DMS153 (cell line): ENCODE data around the gene GPER1.
"Not testable (repeated sequence)": the region's sequence is repeated elsewhere in the genome, so short reads cannot be mapped to it uniquely, and the experiment has no call there.

ENCODE experiments used
- DNase-seq: peaks from one replicate; lab custom pipeline; 2025; lab: John Stamatoyannopoulos, UW

GPER1 gene

DNA sequence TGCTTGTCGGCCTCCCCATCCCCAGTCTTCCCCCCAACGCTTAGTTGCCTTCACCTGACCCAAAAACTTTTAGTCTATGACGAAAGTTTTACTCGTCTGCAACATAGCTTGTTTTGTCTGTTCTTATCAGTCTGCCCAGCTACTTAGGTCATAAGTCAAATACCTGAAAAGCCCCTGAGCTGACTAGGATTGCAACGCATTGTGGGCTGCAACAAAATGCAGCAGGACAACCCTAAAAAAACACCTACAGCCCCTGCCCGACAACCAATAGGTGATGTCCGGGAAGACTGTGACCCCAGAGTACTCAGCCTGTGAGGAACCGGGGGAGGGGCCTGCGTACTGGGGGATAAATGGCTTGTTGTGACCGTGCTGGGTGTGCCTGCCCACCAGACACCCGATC, 19.3 kb upstream of the GPER1 start:
- no peak for DNase-seq

DNA sequence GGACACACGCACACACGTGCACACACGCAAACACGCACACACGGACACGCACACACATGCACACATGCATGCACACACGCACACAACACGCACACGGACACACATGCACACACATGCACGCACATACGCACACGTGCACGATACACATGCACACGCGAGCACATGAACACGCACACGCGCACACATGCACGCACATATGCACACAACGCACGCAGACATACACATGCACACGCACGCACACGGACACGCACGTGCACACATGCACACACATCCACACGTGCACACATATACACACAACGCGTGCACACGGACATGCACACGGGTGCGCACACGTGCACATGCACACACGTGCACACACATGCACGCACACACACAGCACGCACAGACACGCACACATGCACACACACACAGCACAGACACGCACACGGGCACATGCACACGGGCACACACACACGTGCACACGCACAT, 17.3 kb upstream of the GPER1 start:
- DNase-seq, result no peak

DNA sequence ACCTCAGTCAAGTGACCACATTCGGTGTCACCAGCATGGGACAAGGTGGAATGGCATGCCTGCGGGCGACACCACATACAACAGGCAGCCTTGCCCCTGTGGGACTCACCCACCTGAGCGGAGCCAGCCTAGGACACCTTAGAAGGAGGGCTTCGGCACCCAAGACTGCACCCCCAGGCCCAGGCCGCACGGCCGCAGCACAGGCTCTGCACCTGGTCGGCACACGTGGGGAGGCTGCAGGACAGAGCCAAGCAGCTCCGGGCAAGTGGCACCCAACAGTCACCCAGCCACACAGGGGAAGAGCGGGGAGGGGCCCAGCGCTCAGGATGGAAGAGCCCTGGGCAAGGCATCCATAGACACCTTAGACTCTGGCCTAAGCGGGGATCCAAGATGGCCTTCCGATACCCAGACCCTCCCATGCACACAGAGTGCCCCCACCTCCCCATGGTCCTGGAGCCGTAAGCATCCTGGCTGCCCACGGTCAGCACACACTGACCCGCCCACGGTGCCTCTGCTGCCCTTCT, 16.1 kb upstream of the GPER1 start:
- DNase-seq, result no peak

DNA sequence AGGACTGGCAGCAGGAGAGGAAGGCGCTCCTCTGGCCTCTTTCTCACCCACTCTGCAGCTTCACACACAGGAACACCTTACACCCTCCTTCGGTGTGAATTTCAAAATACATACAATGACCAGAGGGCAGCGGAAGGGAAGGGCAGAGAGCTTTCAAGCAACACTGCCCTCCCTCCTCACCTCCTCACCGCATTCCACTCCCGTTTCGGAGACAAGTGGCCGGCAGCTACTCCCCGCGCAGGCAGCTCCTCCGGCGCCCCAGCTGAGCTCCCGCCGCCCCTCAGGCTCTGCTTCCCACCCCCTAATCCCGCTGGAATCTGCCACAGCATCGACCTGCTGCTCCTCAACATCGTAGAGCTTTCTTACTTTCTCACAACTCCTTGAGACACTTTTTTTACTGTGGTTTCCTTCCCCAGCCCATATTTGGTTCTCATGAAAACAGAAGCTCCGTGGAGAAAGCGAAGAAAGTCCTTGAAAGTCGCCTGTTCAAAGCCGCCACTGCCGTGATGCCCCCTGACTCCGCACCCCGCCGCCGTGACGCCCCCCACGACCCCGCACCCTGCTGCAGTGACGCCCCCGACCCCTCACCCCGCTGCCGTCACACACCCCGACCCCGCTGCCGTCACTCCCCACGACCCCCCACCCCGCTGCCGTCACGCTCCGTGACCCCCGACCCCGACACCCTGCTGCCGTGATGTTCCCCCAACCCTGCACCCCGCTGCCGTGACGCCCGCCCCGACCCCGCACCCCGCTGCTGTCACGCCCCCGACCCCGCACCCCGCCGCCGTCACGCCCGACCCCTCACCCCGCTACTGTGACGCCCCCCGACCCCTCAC, 14.6 kb upstream of the GPER1 start:
- no peak for DNase-seq

DNA sequence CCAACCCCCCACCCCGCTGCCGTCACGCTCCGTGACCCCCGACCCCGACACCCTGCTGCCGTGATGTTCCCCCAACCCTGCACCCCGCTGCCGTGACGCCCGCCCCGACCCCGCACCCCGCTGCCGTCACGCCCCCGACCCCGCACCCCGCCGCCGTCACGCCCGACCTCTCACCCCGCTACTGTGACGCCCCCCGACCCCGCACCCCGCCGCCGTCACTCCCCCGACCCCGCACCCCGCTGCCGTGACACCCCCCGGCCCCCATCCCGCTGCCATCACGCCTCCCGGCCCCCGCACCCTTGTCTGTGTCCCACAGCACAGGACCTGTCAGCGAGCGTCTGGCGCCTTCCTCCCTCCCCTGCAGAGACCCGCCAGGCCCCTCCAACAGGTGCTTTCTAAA, 13.9 kb upstream of the GPER1 start:
- not testable (repeated sequence) for DNase-seq

DNA sequence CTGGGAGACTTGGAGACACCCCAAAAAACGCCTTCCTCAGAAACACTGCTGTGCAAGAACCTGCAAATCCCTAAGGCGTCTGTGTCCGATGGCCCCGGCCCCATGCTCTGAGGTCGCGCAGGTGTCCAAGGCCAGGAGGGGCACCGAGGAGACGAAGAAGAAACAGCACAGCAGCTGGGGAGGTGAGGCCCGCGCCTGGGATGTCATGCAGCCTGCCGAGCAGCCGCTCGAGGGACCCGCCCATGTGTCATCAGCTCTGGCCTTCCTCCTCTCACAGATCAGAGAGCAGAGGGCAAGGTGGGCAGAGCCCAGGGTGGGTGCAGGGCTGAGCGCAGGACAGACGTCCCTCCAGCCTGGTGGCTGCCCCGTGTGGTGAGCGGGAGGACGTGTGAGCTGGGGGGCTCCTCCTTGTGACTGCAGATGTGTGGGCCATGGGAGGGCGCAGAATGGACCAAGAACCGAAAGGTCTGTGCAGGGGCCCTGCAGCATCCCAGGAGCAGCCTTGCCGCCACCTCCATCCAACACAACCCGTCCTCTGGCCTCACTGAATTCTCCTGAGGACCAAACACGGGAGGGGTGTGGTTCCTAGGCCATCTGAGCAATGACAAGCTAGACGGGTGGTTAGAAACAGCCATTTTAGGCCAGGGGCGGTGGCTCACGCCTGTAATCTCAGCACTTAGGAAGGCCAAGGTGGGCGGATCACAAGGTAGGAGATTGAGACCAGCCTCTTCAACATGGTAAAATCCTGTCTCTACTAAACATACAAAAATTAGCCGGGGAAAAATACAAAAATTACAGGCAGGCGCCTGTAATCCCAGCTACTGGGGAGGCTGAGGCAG, 13.1 kb upstream of the GPER1 start:
- no peak for DNase-seq

DNA sequence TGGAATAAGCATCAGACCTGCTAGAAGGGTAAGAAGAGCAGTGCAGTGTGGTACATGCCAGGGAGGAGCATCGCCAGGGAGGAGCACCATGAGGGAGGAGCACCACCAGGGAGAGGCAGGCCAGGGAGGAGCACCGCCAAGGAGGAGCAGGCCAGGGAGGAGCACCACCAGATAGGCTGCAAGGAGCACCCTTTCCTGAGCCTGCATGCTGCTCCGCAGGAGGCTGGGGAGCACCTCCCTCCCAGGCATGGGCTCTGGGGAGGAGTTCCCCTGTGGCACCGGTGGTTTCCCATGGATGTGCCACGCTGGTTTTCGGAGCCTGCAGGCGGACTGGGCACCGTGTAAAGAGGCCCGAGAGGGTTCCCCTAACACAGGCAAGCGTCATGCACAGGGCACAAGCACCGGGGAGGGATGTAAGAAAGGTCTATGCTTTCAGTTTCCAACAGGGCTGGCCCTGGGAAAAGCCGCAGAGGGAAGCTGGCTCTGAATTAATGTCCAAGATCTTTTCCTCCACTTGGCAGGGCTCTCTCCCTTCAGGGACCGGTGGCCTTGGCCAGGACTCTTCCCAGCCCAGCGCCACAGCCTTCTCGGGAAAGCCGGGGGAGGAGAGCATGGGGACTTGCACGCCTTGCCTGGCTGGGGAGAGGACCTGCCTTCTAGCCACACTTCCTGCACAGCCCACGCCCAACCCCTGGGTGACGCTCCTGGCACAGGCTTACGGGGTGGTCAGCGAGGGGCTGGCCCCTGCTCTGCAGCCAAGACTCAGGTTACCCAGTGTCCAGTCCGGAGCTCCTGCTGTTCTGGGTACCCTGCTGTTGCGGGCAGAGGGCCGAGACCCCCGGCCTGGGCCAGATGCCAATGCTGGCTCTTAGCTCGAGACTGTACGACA, 11.5 kb upstream of the GPER1 start:
- DNase-seq, result no peak

DNA sequence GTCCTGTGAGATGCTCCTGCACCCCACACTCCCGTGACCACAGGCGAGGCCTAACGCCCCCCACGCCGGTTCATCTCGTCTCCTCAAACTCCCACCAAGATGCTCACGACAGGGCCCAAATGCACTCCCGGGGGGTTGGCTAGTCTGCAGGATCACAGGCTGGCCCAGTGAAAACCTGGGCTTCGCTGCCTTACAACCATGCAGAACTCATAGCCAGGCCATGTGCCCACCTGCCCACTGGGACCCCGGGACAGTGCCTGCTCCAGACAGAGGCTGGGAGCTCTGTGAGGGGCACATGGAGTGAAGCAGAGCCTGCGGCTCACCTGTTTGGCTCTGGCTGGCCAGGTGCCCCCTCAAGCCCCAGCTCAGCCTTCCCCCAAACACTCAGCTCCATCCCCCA, 9.4 kb upstream of the GPER1 start:
- DNase-seq, result no peak

DNA sequence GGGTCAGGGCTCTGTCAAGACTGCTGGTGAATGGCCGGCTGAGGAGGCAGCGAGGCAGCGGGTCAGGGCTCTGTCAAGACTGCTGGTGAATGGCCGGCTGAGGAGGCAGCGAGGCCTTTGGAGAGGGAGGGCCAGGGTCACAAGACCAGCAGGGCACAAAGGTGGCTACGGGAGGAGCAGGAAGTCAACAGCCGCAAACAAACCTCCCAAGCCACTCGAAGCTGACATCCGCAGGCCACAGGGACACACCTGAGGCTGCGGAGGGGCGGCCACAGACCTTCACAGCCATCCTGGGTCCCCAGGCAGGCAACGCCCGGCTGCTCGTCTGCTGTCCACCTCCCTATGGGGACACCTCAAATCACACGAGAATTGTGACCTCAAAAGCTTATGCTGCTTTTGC, 8.9 kb upstream of the GPER1 start:
- no peak for DNase-seq

DNA sequence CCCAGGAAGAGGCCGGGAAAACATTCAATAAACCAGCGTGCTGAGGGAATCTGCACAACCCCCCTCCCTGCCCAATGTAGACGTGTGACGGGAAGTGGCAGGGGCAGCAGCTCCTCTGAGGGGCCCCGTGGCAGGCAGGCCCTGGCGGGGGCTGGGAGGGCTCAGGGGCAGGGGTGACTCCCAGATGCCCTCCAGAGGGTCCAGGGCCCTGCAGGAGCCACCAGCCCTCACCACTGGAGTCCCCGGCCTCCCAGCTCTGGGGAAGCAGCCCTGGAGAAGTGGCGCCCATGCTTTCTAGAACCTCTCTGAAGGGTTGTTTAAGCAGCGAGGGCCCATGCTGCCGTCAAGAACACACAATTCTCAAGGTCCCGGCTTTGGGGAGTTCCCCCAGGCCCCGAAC, 8.4 kb upstream of the GPER1 start:
- DNase-seq, result no peak

DNA sequence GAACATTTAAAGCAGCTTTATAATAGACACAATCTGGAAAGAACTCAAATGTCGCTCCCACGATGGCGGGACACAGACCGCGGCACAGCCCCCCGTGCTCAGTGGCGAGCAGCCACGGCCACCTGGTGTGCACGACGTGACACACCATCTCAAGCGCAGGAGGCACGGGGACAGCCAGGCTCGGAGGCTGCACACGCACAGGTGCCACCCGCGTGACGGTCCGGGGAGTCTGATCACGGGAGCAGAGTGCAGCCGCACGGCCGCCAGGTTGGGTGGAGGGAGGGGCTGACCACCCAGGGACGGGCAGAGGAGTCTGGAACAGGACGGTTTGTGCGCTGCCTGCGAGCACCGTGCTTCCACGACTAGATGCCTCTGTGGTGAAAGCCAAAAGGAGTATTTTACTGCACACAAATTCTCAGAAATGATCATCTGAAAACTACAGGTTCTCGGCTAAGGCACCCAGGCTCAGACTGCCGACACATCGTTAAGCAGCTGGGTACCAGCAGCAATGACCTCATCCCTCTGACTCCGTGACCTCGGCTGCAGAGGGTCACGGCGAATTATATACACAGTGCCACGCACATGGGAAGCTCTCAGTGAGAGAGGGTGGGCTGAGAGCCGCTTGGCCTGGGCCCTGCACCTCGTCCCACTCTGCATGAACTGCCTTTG, 7.5 kb upstream of the GPER1 start:
- no peak for DNase-seq

DNA sequence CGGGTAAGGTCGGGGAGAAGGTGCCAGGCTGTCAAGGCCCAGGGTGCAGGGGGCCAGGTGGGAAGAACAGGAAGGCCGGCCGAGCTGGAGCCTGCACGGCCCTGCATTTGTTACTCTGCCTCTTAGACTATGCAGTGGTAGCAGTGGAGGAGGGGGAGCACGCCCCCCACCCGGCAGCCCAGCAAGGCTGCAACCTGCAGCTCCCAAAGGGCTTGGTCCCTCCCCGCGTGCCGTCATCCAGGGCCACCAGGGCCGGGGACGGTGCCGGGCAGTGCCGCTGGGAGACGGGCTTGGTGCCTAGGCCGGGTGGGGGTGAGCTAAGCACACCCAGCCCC, 7.0 kb upstream of the GPER1 start:
- DNase-seq, result no peak

DNA sequence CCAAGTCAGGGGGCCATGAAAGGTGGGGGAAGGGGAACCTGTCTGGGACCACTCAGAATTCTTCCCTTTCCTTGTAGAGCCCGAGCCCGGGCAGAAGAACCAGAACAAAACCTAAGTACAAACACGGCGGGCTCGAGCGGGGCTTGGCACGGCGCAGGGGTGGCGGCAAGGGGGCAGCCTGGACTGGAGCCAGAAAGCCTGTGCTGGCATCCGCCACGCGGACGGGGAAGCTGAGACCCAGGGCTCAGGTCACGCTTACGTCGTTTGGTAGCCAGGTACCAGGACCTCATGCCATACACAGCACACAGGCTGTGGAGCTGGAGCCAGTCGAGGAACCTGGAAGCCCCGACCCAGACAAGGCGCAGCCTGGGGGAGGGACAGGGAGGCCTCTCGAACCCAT, 6.6 kb upstream of the GPER1 start:
- no peak for DNase-seq

DNA sequence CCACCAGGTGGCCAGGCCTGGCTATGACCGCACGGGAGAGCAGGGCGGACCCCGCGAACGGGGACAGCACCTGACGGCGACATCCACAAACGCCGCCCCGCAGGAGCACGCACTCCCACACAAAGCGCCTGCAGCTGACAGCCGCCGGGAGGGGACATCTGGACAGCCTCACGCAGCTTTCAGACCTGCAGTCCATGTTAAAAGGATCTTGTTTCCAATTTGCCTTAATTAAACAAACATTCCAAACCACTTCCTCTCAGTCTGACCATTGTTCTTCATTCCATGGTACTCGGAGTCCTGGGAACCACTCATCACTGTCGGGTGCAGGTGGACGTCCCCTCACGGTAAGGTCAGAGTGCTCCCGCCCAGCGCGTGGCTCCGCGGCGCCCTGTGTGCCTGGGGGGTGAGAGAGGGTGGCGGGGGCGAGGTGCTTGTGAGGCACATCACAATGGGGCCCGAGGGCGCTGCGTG, 5.9 kb upstream of the GPER1 start:
- peak; percentile 76 for DNase-seq

DNA sequence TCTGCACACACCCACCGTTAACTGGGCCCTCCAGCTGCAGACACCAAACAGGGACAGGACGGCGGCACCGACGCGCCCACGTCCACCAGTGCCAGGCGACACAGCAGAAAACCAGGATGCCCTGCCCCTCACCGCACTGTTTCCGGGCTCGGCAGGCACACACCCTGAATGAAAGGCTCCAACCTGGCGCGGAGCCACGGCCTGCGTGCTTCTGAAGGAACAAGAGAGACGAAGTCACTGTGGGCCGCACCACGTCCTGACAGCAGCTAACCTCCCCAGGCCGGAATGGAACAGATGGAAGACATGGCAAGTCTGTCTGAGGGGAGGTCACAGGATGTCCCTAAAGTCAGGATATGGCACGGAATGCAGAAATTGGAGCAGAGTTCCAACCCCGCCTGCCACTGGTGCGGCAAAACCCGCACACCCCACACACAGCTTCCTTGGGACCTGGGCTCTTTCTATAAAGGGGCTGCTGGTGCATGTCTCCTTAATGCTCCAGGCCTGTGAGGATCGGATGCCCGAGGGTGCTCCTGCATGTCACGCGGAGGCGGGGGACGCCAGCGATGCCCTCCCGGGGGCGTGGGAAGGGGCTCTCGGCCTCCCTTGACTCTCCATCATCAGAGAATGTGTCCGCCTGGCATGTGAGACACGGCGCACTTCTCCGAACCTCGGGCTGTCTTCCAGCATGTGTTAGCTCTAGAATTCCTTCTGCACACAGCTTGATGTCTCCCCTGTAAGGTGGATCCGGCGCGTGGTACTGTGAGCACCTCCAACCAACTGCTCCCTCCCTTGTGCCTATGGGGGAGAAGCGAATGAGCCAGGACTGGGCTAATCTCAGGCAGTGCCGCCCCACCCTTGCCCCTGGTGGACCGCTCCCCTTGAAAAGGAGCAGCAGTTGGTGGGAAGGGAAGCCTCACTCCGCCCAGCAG, 3.9 kb upstream of the GPER1 start:
- DNase-seq, result no peak

DNA sequence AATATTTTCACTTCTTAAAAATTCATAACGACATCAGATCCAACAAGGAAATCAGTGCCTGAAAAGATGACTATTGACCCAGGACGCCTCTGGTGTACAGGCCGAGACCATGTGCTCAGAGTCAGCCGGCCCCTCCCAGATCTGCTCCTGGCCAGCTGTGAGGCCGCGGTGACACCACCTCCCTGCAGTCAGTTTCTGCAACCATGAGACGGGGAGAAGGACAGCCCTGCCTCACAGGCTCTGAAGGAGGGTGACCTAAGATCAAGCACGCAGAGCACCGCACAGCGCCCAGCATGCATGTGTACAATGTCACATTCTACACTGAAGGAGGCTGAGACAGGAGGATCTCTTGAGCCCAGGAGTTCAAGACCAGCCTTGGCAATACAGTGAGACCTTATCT, 2.6 kb upstream of the GPER1 start:
- DNase-seq, result no peak

DNA sequence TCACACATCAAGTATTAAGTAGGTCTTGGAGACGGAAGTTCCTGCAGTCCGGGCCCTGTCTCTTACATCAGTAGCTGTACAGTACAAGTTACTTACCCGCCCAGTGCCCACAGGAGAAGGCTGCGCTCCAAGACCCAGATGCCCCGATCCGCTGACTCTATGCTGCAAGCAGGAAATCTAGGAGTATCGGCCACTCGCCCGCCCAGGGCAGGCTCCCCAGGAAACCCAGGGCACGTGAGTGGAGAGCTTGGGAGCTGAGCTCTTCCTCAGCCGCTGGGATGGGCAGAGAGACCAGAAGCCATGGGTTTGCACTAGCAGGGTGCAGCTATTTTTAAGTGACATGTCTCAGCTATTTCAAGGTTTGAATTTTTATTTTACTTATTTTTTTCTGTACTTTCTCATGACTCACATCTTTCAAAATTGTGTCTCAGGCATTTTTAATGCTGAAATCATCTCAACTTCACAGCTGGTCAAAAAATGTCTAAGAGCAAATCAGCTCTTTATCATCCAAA, 1.9 kb upstream of the GPER1 start:
- DNase-seq, result no peak

DNA sequence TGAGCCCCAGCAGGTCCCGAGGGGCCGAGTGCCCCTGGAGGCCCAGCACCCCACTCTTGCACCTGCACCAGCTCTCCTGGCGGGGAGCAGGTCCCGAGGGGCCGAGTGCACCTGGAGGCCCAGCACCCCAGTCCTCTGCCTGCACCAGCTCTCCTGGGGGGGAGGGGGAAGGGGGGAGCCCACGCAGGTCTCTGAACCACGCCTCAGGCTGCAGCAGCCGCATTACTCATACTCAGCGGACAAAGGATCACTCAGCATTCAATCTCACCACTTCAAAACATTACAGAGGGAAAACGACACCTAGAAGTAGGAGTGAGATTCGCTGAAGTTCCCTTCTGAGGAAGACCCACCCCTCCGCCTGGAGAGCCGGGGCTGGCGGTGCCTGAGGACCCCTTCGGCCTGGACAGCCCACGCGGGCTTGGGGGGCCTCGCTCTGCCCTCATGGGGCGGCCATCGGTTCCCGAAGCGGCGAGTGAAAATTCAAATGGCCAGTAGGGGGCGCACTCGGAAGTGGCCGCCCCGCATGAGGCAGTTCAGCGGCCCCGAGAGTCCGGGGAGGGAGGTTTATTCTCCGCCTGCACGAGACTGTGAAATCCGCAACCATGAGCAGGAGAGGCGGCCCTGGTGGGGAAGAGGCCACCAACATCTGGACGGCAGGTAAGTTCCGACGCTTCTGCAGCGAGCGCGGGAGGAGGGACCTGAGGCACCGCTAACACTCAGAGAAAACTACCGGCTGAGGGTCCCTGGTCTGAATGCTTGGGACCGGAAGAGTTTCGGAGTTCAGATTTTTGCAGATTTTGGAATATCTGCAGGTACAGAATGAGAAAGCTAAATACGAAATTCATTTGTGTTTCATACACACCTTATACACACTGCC, 1.1 kb upstream of the GPER1 start:
- no peak for DNase-seq

DNA sequence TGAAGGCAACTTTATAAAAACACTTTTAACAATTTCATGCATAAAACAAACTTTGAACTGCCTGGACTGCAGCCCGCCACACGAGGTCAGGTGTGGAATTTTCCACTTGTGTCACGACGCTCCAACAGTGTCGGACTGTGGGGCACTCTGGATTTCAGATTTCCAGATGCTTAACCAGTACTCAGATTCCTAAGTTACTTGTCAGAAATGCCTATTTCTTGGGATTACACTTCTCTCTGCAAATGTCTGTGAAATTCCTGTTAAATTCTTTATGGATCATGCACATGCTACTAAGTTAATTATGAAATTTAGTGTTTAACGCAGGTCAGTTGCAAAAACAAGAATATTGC, 473 bp upstream of the GPER1 start:
- no peak for DNase-seq
